Glutamatergic neuron (in vitro differentiated cells): Measurements from ENCODE around the gene TTC27. TPM values are rescaled to one million over a fixed set of nuclear protein-coding genes. Genes with fewer than 3 reads are reported as not detected.

Source experiments
- DNase-seq: peaks from one replicate; pipeline ENCODE4 v3.0.0; 2022
- H3K27ac Mint-ChIP-seq: one replicate; pipeline ENCODE4 v1.8.0; 2020; ENCODE audit warnings: mild to moderate bottlenecking, mixed read lengths, inconsistent platforms; ENCODE audit not compliant: unreplicated experiment
- H3K27me3 Mint-ChIP-seq: one replicate; pipeline ENCODE4 v1.8.0; 2020; ENCODE audit warnings: mild to moderate bottlenecking, moderate library complexity, mixed read lengths, inconsistent platforms; ENCODE audit not compliant: unreplicated experiment
- H3K36me3 Mint-ChIP-seq: one replicate; pipeline ENCODE4 v1.8.0; 2020; ENCODE audit warnings: mild to moderate bottlenecking, mixed read lengths, inconsistent platforms; ENCODE audit not compliant: unreplicated experiment
- H3K4me1 Mint-ChIP-seq: one replicate; pipeline ENCODE4 v1.8.0; 2020; ENCODE audit warnings: mild to moderate bottlenecking, low read depth, mixed read lengths, inconsistent platforms; ENCODE audit not compliant: unreplicated experiment
- H3K4me3 Mint-ChIP-seq: one replicate; pipeline ENCODE4 v1.8.0; 2020; ENCODE audit warnings: mild to moderate bottlenecking, mixed read lengths, inconsistent platforms; ENCODE audit not compliant: unreplicated experiment
- H3K9me3 Mint-ChIP-seq: one replicate; pipeline ENCODE4 v1.8.0; 2020; ENCODE audit warnings: mild to moderate bottlenecking, moderate library complexity, mixed read lengths, inconsistent platforms; ENCODE audit not compliant: unreplicated experiment
- CTCF ChIP-seq: fragments of 200-600 bp; sonication (generic); IDR thresholded peaks from one replicate; pipeline ENCODE4 v1.5.0; 2021; ENCODE audit not compliant: partially characterized antibody, unreplicated experiment
- total RNA-seq: library from RNA; stranded (reverse); fragmentation: NEBNext Ultra II Directional; extraction: Animal tissue kit (Norgen Biotek cat#: 25700); gene quantifications from one replicate; pipeline ENCODE4 v1.2.1, GENCODE V29; 2021; ENCODE audit not compliant: unreplicated experiment

Gene TTC27
- total RNA-seq, 1 donor from 2014 or later, result 8.3 TPM

- no peak for TF ChIP-seq CTCF
- no peaks in the 10 kb centered on the region for H3K36me3 Mint-ChIP-seq
- H3K4me1 Mint-ChIP-seq, result no peaks in the 10 kb centered on the region
- H3K4me3 Mint-ChIP-seq, result no peak overlapping the region
- H3K9me3 Mint-ChIP-seq, result no peaks in the 10 kb centered on the region
- H3K27me3 Mint-ChIP-seq, result no peaks in the 10 kb centered on the region
- H3K27ac Mint-ChIP-seq, result no peak overlapping the region
- no peak for DNase-seq
Observed at GRCh38 chr2:32641180-32641579, 13.3 kb downstream of the TTC27 start.

GRCh38 chr2:32647180-32647651 is 19.4 kb downstream of the TTC27 start:
- no peaks in the 10 kb centered on the region for H3K36me3 Mint-ChIP-seq
- no peaks in the 10 kb centered on the region for H3K9me3 Mint-ChIP-seq
- DNase-seq, result no peak
- no peak overlapping the region for H3K27ac Mint-ChIP-seq
- no peak for TF ChIP-seq CTCF
- H3K27me3 Mint-ChIP-seq, result no peaks in the 10 kb centered on the region
- no peak overlapping the region for H3K4me3 Mint-ChIP-seq
- no peaks in the 10 kb centered on the region for H3K4me1 Mint-ChIP-seq

- no peak overlapping the region for H3K4me3 Mint-ChIP-seq
- H3K9me3 Mint-ChIP-seq, result no peaks in the 10 kb centered on the region
- H3K27me3 Mint-ChIP-seq, result no peaks in the 10 kb centered on the region
- H3K27ac Mint-ChIP-seq, result no peak overlapping the region
- no peaks in the 10 kb centered on the region for H3K36me3 Mint-ChIP-seq
- DNase-seq, result no peak
- H3K4me1 Mint-ChIP-seq, result no peaks in the 10 kb centered on the region
- TF ChIP-seq CTCF, result no peak
Observed at GRCh38 chr2:32652555-32653209, 24.8 kb downstream of the TTC27 start.

- Mint-ChIP-seq H3K4me1 (no peaks in the 10 kb centered on the region), H3K27ac (no peak overlapping the region), H3K27me3 (no peaks in the 10 kb centered on the region), H3K4me3 (no peak overlapping the region), H3K9me3 (no peaks in the 10 kb centered on the region), H3K36me3 (no peaks in the 10 kb centered on the region)
- no peak for TF ChIP-seq CTCF
- DNase-seq, result no peak
Observed at GRCh38 chr2:32656069-32656468, 28.2 kb downstream of the TTC27 start.

- no peaks in the 10 kb centered on the region for H3K4me1 Mint-ChIP-seq
Observed at GRCh38 chr2:32663864-32664263, 36.0 kb downstream of the TTC27 start.

More at GRCh38 chr2:32663864-32664263, 36.0 kb downstream of the TTC27 start:
- H3K4me3 Mint-ChIP-seq, result no peak overlapping the region
- no peaks in the 10 kb centered on the region for H3K36me3 Mint-ChIP-seq
- no peak for DNase-seq
- no peaks in the 10 kb centered on the region for H3K9me3 Mint-ChIP-seq
- no peak overlapping the region for H3K27ac Mint-ChIP-seq
- H3K27me3 Mint-ChIP-seq, result no peaks in the 10 kb centered on the region
- no peak for TF ChIP-seq CTCF
